Lung (tissue), 12 donors: Measurements from ENCODE around the gene FAM193A. TPM values are rescaled to one million over a fixed set of nuclear protein-coding genes. Genes with fewer than 3 reads are reported as not detected.
"Not testable (repeated sequence)": the region's sequence is repeated elsewhere in the genome, so short reads cannot be mapped to it uniquely, and the experiment has no call there.

Experiments used
- ATAC-seq: fragments of 200-7000 bp; cut with Tn5 transposase; one replicate; pipeline ENCODE4 v1.9.1; 2020; ENCODE audit warnings: moderate number of reproducible peaks; ENCODE audit not compliant: insufficient read depth, low FRiP score
- DNase-seq, 3 donors: peaks; one replicate each; pipeline ENCODE4 v3.0.0-alpha.2; 2013 to 2017
- H3K27ac ChIP-seq, 2 donors: one replicate each; pipeline ENCODE4 v1.5.1; 2013; ENCODE audit warnings: mild to moderate bottlenecking in 2 of 2, moderate library complexity in 2 of 2, control low read depth in 1 of 2, inconsistent platforms in 1 of 2, low read depth in 1 of 2, low read length in 1 of 2
- H3K27me3 ChIP-seq, 3 donors: one replicate each; pipeline ENCODE4 v1.5.1; 2013; ENCODE audit warnings: low read length in 2 of 3; ENCODE audit not compliant: control insufficient read depth in 3 of 3, insufficient read depth in 3 of 3
- H3K36me3 ChIP-seq, 4 donors: one replicate each; pipeline ENCODE4 v1.5.1; 2013; ENCODE audit warnings: low read length in 4 of 4, mild to moderate bottlenecking in 1 of 4, moderate library complexity in 1 of 4; ENCODE audit not compliant: control insufficient read depth in 4 of 4, insufficient read depth in 4 of 4
- H3K4me1 ChIP-seq, 5 donors: one replicate each; pipeline ENCODE4 v1.5.1; 2013; ENCODE audit warnings: low read length in 5 of 5, mild to moderate bottlenecking in 2 of 5, moderate library complexity in 1 of 5; ENCODE audit not compliant: control insufficient read depth in 5 of 5, insufficient read depth in 5 of 5
- H3K4me3 ChIP-seq: one replicate; pipeline ENCODE4 v1.5.1; 2013; ENCODE audit warnings: mild to moderate bottlenecking, control low read depth, moderate library complexity
- H3K9ac ChIP-seq, 2 donors: one replicate each; pipeline ENCODE4 v1.5.1; 2013; ENCODE audit warnings: low read length in 2 of 2, control low read depth in 1 of 2; ENCODE audit not compliant: insufficient read depth in 1 of 2
- H3K9me3 ChIP-seq, 4 donors: one replicate each; pipeline ENCODE4 v1.5.1; 2013; ENCODE audit warnings: low read length in 3 of 4, mild to moderate bottlenecking in 1 of 4, moderate library complexity in 1 of 4; ENCODE audit not compliant: control insufficient read depth in 4 of 4, insufficient read depth in 3 of 4
- WGBS, 2 donors: extraction: QIAGEN DNeasy Blood & Tissue Kit; methylation state at CpG; one replicate each; pipeline ENCODE4 v1.1.7; 2013; 5-methylcytosine and 5-hydroxymethylcytosine counted together
- polyA plus RNA-seq, 2 donors: library from polyadenylated mRNA; stranded (reverse); fragments of 200-250 nt; gene quantifications; one replicate each; pipeline ENCODE4 v1.2.1, GENCODE V29; 2013
- total RNA-seq, 2 donors: library from RNA; depleted of rRNA in 1 of 2; stranded (reverse); fragments of >200 nt in 1 of 2; gene quantifications; one replicate each; pipeline ENCODE4 v1.2.1, GENCODE V29; 2014 to 2021
- TF ChIP-seq, protein P1 (sequence below): IDR thresholded peaks from 2 replicates; pipeline ENCODE4 v1.5.1; 2012; ENCODE audit warnings: mild to moderate bottlenecking; ENCODE audit errors: control extremely low read depth, extremely low read depth
- donor health status: control.
- donor health status: control.
- donor health status: Bipolar disorder and iron deficiency.
- donor health status: healthy.
- donor health status: DM: yes; HTN: yes; CAD: no.

FAM193A gene
- total and polyA plus RNA-seq, 4 donors = 9.7 to 33.2 (median 17.5) TPM

GRCh38 chr4:2587213-2587823 is 50.9 kb downstream of the FAM193A start:
- Histone ChIP-seq H3K27ac (no peak overlapping the region), H3K9me3 (no peaks in the 10 kb centered on the region), H3K4me1 (peaks cover 18 to 47% (median 27%) of the 10 kb centered on the region in 5 donors), H3K9ac (no peak overlapping the region), H3K4me3 (no peak overlapping the region), H3K36me3 (no peaks in the 10 kb centered on the region), H3K27me3 (no peaks in the 10 kb centered on the region)
- 63 to 85% methylated on average over 8 of the region's 8 CpGs for WGBS, 2 donors
- DNase-seq (no peak), ATAC-seq (no peak)
- TF ChIP-seq, protein P1, sequence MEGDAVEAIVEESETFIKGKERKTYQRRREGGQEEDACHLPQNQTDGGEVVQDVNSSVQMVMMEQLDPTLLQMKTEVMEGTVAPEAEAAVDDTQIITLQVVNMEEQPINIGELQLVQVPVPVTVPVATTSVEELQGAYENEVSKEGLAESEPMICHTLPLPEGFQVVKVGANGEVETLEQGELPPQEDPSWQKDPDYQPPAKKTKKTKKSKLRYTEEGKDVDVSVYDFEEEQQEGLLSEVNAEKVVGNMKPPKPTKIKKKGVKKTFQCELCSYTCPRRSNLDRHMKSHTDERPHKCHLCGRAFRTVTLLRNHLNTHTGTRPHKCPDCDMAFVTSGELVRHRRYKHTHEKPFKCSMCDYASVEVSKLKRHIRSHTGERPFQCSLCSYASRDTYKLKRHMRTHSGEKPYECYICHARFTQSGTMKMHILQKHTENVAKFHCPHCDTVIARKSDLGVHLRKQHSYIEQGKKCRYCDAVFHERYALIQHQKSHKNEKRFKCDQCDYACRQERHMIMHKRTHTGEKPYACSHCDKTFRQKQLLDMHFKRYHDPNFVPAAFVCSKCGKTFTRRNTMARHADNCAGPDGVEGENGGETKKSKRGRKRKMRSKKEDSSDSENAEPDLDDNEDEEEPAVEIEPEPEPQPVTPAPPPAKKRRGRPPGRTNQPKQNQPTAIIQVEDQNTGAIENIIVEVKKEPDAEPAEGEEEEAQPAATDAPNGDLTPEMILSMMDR = no peak

DNA sequence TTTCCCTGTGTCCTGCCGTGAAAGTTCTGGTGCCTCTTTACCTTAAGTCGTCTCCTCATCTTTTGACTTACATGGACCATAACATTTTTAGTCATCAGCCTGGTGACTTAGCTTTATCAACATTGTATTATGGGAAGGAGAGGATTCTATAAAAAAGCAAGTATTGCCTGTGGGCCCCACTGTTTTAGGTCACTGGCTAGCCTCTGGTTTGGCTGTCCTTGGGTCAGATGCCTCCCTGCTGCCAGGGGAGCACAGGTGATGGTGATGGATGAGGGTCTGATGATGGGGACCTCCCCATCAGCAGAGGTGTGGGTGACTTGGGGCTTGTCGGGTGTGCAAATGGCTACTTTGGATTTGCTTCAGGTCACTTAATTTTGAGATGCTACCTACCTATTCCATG is 51.8 kb downstream of the FAM193A start:
- Histone ChIP-seq H3K9ac (no peak overlapping the region), H3K4me1 (peaks cover 12 to 37% (median 22%) of the 10 kb centered on the region in 5 donors), H3K9me3 (no peaks in the 10 kb centered on the region), H3K27ac (no peak overlapping the region), H3K4me3 (no peak overlapping the region), H3K36me3 (no peaks in the 10 kb centered on the region), H3K27me3 (no peaks in the 10 kb centered on the region)
- WGBS, 2 donors = 91 to 92% methylated on average over 3 of the region's 3 CpGs
- ATAC-seq (no peak), DNase-seq (no peak)
- TF ChIP-seq, protein P1 = no peak

- no peaks in the 10 kb centered on the region for H3K9me3 ChIP-seq
- peaks cover 10 to 41% (median 20%) of the 10 kb centered on the region in 5 donors for H3K4me1 ChIP-seq
- 25 to 29% methylated on average over 8 of the region's 8 CpGs for WGBS, 2 donors
- DNase-seq = peak in 2 of 3 donors; percentile 34 to 58
- TF ChIP-seq, protein P1 = no peak
- peak overlapping the region in 1 of 2 donors; percentile 83 for H3K27ac ChIP-seq
- ATAC-seq = peak; percentile 68
- no peak overlapping the region for H3K9ac ChIP-seq
- H3K36me3 ChIP-seq = peaks cover 0 to 2% (median 0%) of the 10 kb centered on the region in 4 donors
- H3K4me3 ChIP-seq = no peak overlapping the region
- H3K27me3 ChIP-seq = no peaks in the 10 kb centered on the region
Measured at GRCh38 chr4:2591189-2591588, 54.7 kb downstream of the FAM193A start.

GRCh38 chr4:2592014-2592413 is 55.6 kb downstream of the FAM193A start:
- not testable (repeated sequence) for H3K9ac ChIP-seq, H3K4me3 ChIP-seq, H3K9me3 ChIP-seq, H3K27ac ChIP-seq, ATAC-seq, DNase-seq, H3K36me3 ChIP-seq, H3K27me3 ChIP-seq
- WGBS, 2 donors = 73 to 88% methylated on average over 12 of the region's 12 CpGs
- peaks cover 12 to 48% (median 26%) of the 10 kb centered on the region in 5 donors for H3K4me1 ChIP-seq
